HCT116 (cell line): ENCODE data around the gene ZBED2. TPM values are rescaled to one million over a fixed set of nuclear protein-coding genes. Genes with fewer than 3 reads are reported as not detected.
A peak's percentile ranks its signal among the peaks of the same experiment; 100 is the strongest.

Source experiments
- ATAC-seq: fragments of 200-7000 bp; cut with Tn5 transposase; 2 replicates; pipeline ENCODE4 v1.9.1; 2020; ENCODE audit warnings: mild to moderate bottlenecking, moderate library complexity
- BruUV-seq: library from RNA; stranded (reverse); fragments of 400-500 nt; replicated peaks from 2 replicates; lab custom pipeline; 2021; lab: Mats Ljungman, UMichigan
- CTCF ChIA-PET: fragments of 300-600 bp; sonication (Branson Sonifier 250); formaldehyde crosslinking; loops from one replicate; lab custom pipeline; 2021; ENCODE audit warnings: antibody characterized with exemption; lab: Charles Lee
- POLR2A ChIA-PET: fragments of 300-600, 350-600 bp; sonication (Branson Sonifier 250); formaldehyde crosslinking; loops from one replicate; lab custom pipeline; 2021; ENCODE audit warnings: antibody characterized with exemption; lab: Charles Lee
- RAD21 ChIA-PET, 2 experiments: fragments of 300-600 bp; sonication (Branson Sonifier 250); formaldehyde crosslinking; loops; one replicate each; lab custom pipeline; 2023; ENCODE audit warnings: low total read pairs in 2 of 2; ENCODE audit not compliant: uncharacterized antibody in 2 of 2, unreplicated experiment in 2 of 2, low non-redundant PET in 1 of 2; lab: Charles Lee
- DNase-seq: peaks from one replicate; pipeline ENCODE4 v3.0.0-alpha.2; 2010; ENCODE audit warnings: low read depth, low spot score
- H2AFZ ChIP-seq: fragments of 200-600 bp; shearing (Covaris generic), sonication (generic); 2 replicates; pipeline ENCODE4 v1.6.1; 2017; ENCODE audit warnings: low read depth, mixed run types, mixed read lengths, antibody characterized with exemption, low read length; ENCODE audit not compliant: poor library complexity, severe bottlenecking
- H3K27ac ChIP-seq: 2 replicates; pipeline ENCODE4 v1.5.1; 2012; ENCODE audit warnings: low read depth, low read length
- H3K27me3 ChIP-seq: fragments of 200-600 bp; sonication (generic); 2 replicates; pipeline ENCODE4 v1.6.1; 2016; ENCODE audit warnings: mixed run types, low read length, mixed read lengths; ENCODE audit not compliant: insufficient read depth
- H3K36me3 ChIP-seq, 2 experiments: fragments of 200-500 bp in 1 of 2; fragments of 200-600 bp in 1 of 2; sonication (Bioruptor generic) in 1 of 2; sonication (generic) in 1 of 2; 2 replicates each; pipeline versions ENCODE4 v1.5.1 to v1.6.1; 2014 to 2016; ENCODE audit warnings: low read length in 2 of 2, inconsistent platforms in 1 of 2, mixed read lengths in 1 of 2, mixed run types in 1 of 2; ENCODE audit not compliant: insufficient read depth in 2 of 2, control insufficient read depth in 1 of 2
- H3K4me1 ChIP-seq, 2 experiments: fragments of 200-600 bp in 1 of 2; sonication (generic) in 1 of 2; 2 replicates each; pipeline versions ENCODE4 v1.5.1 to v1.6.1; 2012 to 2017; ENCODE audit warnings: low read length in 2 of 2, inconsistent platforms in 1 of 2, mild to moderate bottlenecking in 1 of 2, mixed read lengths in 1 of 2, mixed run types in 1 of 2, moderate library complexity in 1 of 2; ENCODE audit not compliant: insufficient read depth in 2 of 2, control insufficient read depth in 1 of 2
- H3K4me2 ChIP-seq: fragments of 200-600 bp; sonication (generic); 2 replicates; pipeline ENCODE4 v1.6.1; 2017; ENCODE audit warnings: mixed run types, low read length, mixed read lengths
- H3K4me3 ChIP-seq, 2 experiments: fragments of 200-600 bp in 1 of 2; sonication (generic) in 1 of 2; replicated peaks in 1 of 2; 2 replicates each; pipeline ENCODE4 v1.5.1; 2011 to 2016; ENCODE audit warnings: low read length in 2 of 2, control low read depth in 1 of 2, low read depth in 1 of 2, mild to moderate bottlenecking in 1 of 2, mixed read lengths in 1 of 2, mixed run types in 1 of 2
- H3K79me2 ChIP-seq: fragments of 200-600 bp; sonication (generic); 2 replicates; pipeline ENCODE4 v1.6.1; 2017; ENCODE audit warnings: mild to moderate bottlenecking, mixed run types, low read length, moderate library complexity, mixed read lengths; ENCODE audit not compliant: insufficient read depth
- H3K9ac ChIP-seq: fragments of 200-600 bp; sonication (generic); 2 replicates; pipeline ENCODE4 v1.6.1; 2016; ENCODE audit warnings: low read length, mixed read lengths
- H3K9me2 ChIP-seq: fragments of 200-600 bp; sonication (generic), shearing (Covaris generic); 2 replicates; pipeline ENCODE4 v1.6.1; 2017; ENCODE audit warnings: mixed run types, mild to moderate bottlenecking, moderate library complexity; ENCODE audit not compliant: insufficient read depth
- H3K9me3 ChIP-seq, 2 experiments: fragments of 200-500 bp in 1 of 2; fragments of 200-600 bp in 1 of 2; sonication (Bioruptor generic) in 1 of 2; sonication (generic) in 1 of 2; 2 replicates each; pipeline ENCODE4 v1.6.1; 2014 to 2017; ENCODE audit warnings: low read length in 2 of 2, mixed read lengths in 2 of 2, inconsistent platforms in 1 of 2, low read depth in 1 of 2, mild to moderate bottlenecking in 1 of 2, mixed run types in 1 of 2, moderate library complexity in 1 of 2; ENCODE audit not compliant: control insufficient read depth in 1 of 2, insufficient read depth in 1 of 2
- H4K20me1 ChIP-seq: fragments of 200-600 bp; sonication (generic), shearing (Covaris generic); 2 replicates; pipeline ENCODE4 v1.6.1; 2017; ENCODE audit warnings: mixed run types, mild to moderate bottlenecking, moderate library complexity; ENCODE audit not compliant: insufficient read depth
- CBX3 ChIP-seq: IDR thresholded peaks from 2 replicates; pipeline ENCODE4 v1.6.1; 2012; ENCODE audit warnings: low read depth
- EGR1 ChIP-seq: IDR thresholded peaks from 2 replicates; pipeline ENCODE4 v1.6.1; 2012; ENCODE audit warnings: low read depth
- EZH2phosphoT487 ChIP-seq: fragments of 200-600 bp; IDR thresholded peaks from 2 replicates; pipeline ENCODE4 v1.6.1; 2018; ENCODE audit warnings: antibody characterized with exemption, borderline replicate concordance
- FOSL1 ChIP-seq: IDR thresholded peaks from 2 replicates; pipeline ENCODE4 v1.6.1; 2012; ENCODE audit warnings: low read depth
- JUND ChIP-seq: IDR thresholded peaks from 2 replicates; pipeline ENCODE4 v1.6.1; 2012
- POLR2AphosphoS5 ChIP-seq: IDR thresholded peaks from 2 replicates; pipeline ENCODE4 v1.6.1; 2011; ENCODE audit warnings: mild to moderate bottlenecking, low read depth, low read length, moderate library complexity
- SP1 ChIP-seq: IDR thresholded peaks from 2 replicates; pipeline ENCODE4 v1.6.1; 2012; ENCODE audit warnings: low read depth
- TCF7L2 ChIP-seq: IDR thresholded peaks from 2 replicates; pipeline ENCODE4 v1.7.0; 2011; ENCODE audit warnings: borderline replicate concordance, inconsistent platforms; ENCODE audit not compliant: insufficient read depth, insufficient read length; ENCODE audit errors: extremely low read depth
- intact Hi-C: fragments of 100-400 bp; cut with micrococcal nuclease; formaldehyde crosslinking; loops from 2 replicates; pipeline ENCODE4 v1.10.0; 2022
- total RNA-seq: library from RNA; stranded (reverse); gene quantifications from one replicate; pipeline ENCODE4 v1.2.1, GENCODE V29; 2021; ENCODE audit not compliant: unreplicated experiment
- TF ChIP-seq, protein P1 (sequence below): IDR thresholded peaks from 2 replicates; pipeline ENCODE4 v1.6.1; 2011; ENCODE audit warnings: mild to moderate bottlenecking, low read length, moderate library complexity; ENCODE audit not compliant: insufficient replicate concordance; ENCODE audit errors: extremely low read depth

Gene ZBED2
- total RNA-seq, 1 experiment from 2014 or later: 16.1 TPM

DNA sequence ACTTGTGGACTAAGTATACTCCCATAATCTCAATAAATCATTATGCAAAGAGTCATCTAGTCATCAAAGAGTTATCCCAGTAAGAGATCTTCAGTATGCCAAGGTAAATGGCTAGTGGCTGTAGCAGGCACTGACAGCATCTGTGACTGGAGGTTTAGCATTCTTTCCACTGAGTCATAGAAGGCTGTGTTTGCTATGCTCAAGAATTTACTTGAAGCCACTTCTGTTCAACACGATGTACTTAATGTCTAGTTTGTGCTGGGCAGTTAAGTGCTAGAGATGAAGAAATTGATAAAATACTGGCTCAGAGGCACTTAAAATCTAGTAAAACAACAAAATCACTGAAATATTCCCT lies 13.0 kb downstream of the ZBED2 start:
- H3K4me1 ChIP-seq: peaks cover 48 to 99% of the 10 kb centered on the region in 2 experiments
- intact Hi-C loops: loop anchor here (1.0 kb wide), 1 partner anchor 109 kb away; no protein-coding TSS in a partner anchor
- H3K9ac ChIP-seq: peak overlapping the region; percentile 53
- ATAC-seq (peak; percentile 69), DNase-seq (peak; percentile 63)
- no peaks in the 10 kb centered on the region for H3K27me3 ChIP-seq
- peak overlapping the region; percentile 76 for H3K27ac ChIP-seq
- no peaks in the 10 kb centered on the region for H3K36me3 ChIP-seq
- peak overlapping the region; percentile 24 for H2AFZ ChIP-seq
- CTCF ChIA-PET: no interaction called here
- H4K20me1 ChIP-seq: no peaks in the 10 kb centered on the region
- no peaks in the 10 kb centered on the region for H3K79me2 ChIP-seq
- 0 out of 4 replicates have a peak overlapping the region, but pooled peaks of 1 of the 2 experiments have one; percentile 2 for H3K4me3 ChIP-seq
- peak overlapping the region; percentile 67 for H3K4me2 ChIP-seq
- no peaks in the 10 kb centered on the region; a peak in 1 of 4 replicates for H3K9me3 ChIP-seq
- RAD21 ChIA-PET: no interaction called here
- POLR2A ChIA-PET: no interaction called here
- H3K9me2 ChIP-seq: no peaks in the 10 kb centered on the region
- BruUV-seq: TSS peak; percentile 39
- peak; percentile 63; the same call in 1 of the 2 replicates for TF ChIP-seq CBX3
- peak; percentile 84 for TF ChIP-seq JUND
- peak; percentile 62 for TF ChIP-seq SP1
- no peak for TF ChIP-seq EGR1
- TF ChIP-seq EZH2phosphoT487: no peak
- TF ChIP-seq TCF7L2: peak; percentile 80
- peak; percentile 44; the same call in 1 of the 2 replicates for TF ChIP-seq POLR2AphosphoS5
- TF ChIP-seq, protein P1, sequence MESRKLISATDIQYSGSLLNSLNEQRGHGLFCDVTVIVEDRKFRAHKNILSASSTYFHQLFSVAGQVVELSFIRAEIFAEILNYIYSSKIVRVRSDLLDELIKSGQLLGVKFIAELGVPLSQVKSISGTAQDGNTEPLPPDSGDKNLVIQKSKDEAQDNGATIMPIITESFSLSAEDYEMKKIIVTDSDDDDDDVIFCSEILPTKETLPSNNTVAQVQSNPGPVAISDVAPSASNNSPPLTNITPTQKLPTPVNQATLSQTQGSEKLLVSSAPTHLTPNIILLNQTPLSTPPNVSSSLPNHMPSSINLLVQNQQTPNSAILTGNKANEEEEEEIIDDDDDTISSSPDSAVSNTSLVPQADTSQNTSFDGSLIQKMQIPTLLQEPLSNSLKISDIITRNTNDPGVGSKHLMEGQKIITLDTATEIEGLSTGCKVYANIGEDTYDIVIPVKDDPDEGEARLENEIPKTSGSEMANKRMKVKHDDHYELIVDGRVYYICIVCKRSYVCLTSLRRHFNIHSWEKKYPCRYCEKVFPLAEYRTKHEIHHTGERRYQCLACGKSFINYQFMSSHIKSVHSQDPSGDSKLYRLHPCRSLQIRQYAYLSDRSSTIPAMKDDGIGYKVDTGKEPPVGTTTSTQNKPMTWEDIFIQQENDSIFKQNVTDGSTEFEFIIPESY: peak; percentile 34
- TF ChIP-seq FOSL1: peak; percentile 68; the same call in 1 of the 2 replicates
